GM19193 (cell line): Measurements from ENCODE around the gene SLX4IP.

Experiments
- POLR2A ChIP-seq: IDR thresholded peaks from 4 replicates; pipeline ENCODE4 v1.6.1; 2011; ENCODE audit not compliant: insufficient read depth, insufficient read length; ENCODE audit errors: extremely low read depth

Gene SLX4IP

DNA sequence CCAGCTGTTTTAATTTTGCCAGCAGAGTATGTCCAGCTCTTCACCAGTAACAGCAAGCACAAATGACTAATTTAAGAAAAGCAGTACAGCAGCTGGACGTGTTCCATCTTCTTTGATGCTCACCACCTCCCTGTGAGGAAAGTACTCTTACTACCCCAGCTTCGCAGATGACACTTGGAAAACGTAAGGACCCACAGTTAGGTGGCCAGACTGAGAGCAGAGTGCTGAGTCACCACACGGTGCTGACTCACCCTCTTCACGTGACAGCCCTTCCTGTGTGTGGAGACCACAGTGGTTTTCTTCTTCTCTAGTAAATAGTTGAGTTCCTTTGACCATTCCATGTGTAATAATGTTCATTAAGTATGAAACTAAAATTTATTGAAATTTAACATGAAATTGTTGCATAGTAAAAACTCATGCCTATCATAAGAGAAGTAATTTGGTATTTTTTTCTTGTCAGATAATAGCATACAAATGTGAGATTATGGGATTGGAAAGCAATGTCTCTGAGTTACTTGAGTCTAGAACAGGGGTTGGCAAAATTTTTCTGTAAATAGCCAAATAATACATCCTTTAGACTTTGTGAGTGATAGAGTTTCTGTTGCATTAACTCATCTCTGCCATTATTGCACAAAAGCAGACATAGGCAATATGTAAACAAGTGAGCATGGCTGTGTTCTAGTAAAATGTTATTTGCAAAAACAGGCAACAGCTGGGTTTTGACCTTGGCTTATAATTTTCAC is 76.6 kb downstream of the SLX4IP start:
- TF ChIP-seq POLR2A: no peak

DNA sequence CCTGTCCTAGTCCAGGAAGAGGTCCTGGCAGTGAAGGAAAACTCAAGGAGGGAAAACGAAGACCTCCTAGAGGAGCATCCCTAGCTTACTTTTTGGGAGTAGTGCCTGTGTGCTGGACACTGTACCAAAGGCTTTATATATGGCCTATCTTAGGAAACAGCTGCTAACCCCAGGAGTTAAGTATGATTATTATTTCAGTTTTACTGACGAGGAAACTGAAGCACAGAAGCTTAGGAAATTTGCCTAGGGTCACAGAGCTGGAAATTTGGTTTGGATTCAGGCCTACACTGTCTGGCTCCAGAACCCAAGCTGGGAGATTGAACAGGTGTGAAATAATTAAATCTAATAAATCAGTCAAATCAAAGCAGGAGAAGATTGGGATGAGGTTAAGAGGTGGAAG is 78.0 kb downstream of the SLX4IP start:
- TF ChIP-seq POLR2A: no peak

DNA sequence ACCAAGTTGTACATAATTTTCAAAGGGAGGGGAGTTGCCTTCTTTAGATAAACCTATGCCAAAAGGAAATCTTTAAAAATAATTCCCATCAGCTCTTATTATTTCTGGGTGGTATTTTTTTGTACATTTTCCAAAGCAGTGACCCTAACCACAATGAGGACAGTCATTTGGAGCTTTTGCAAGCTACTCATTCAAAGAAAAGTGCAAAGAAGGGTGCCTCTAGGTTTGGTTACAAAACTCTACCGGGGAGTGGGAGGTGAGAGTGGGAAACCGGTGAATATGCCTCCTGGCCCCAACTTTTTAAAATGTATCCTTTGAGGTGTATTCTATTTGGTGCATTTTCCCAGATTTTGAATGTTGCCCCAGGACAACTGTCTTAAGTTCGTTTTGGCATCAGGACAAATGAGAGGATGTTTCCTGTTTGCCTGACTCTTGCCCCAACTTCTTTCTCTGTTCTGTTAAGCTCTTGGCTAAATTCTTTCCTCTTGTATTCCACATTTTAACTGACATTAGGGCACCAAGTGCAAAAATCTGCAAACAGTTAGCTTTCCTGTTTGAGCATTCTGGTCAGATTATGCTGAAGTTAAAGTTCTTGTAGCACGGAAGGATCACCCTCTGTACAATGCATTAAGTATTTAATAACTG is 78.9 kb downstream of the SLX4IP start:
- TF ChIP-seq POLR2A: no peak

DNA sequence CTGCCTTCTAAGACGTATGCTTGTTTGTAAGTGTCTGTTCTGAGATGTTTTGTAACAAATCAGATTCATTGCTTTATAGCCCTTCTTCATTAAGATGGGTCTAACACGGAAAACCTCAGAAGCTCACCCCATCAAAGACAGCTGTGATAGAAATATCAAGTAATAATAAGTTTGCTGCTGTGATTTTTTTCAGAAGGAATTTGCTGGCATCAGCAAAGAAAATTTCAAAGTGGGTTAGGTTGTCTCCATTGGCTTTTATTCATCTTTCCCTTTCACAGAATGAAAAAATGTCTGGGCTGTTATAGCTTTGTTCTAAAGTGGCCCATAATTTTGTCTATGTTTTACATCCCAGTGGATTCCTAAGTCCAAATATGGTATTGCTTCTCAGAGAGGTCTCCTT is 81.4 kb downstream of the SLX4IP start:
- no peak for TF ChIP-seq POLR2A

DNA sequence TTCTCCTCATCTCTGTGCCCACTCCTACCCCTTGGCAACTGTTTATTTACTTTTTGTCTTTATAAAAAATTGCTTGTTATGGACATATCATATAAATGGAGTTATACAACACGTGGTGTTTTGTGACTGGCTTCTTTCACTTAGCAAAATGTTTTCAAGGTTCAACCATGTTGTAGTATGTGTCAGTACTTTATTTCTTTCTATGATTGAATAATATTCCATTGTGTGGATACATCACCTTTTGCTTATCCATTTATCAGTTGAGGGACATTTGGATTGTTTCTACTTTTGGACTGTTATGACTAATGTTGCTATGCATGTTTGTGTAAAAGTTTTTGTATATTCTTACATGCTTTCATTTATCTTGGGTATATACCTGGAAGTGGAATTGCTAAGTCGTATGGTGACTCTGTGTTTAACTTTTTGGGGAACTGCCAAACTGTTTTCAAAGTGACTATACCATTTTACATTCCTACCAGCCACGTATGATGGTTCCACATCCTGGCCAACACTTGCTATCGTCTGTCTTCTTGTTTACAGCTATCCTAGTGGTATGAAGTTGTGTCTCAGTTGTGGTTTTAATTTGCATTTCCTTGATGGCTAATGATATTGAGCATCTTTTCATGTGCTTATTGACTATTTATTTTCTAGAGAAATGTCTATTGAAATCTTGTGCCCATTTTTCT is 84.4 kb downstream of the SLX4IP start:
- no peak for TF ChIP-seq POLR2A

DNA sequence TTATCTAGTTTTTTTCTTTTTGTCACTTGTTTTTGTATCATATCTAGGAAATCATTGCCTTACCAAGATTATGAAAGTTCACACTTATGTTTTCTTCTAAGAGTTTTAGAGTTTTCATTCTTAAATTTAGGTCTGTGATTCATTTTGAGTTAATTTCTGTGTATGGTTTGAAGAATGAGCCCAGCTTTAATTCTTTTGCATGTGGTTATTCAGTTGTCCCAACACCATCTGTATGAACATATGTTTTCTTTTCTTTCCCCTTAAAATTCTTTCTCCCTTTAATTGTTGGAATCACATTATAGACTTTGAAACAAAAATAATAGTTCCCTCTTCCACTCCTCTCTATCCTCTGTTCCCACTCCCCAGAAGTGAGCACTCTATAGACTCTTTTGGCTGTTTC is 85.4 kb downstream of the SLX4IP start:
- TF ChIP-seq POLR2A: no peak

DNA sequence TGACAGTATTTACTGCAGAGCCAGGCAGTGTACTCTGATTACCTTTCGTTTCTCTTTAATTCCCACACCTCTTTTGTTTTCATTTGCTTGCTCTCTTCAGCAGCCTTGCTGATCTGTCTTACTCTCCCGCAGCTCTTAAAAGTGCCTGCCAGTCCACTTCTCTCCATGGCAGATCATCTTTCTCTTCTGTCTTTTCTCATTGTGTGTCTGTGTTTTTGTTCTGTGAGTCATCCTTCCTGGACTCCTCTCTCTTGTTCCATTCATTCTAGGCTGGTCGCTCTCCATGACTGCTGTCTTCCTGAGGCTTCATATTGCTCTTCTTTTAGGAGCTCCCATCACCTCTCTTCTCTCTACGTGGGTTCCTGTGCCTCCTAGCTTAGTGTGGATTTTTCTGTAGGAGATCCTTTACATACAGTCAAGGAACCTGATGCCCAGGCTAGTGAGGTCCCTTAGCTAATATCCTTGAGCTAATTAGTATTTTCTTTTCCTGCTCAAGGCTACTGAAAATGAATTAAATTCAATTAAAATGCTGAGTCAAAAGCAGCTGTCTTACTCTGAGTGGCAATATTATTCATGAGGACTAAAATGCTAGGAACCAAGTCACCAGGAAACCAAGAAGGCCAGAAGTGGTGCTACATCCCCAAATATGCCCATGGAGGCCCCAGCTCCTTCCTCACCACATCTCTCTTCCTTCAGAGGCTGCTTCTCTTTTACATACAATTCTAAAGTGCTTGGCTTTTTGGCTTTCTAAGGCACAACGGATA is 86.1 kb downstream of the SLX4IP start:
- TF ChIP-seq POLR2A: no peak

DNA sequence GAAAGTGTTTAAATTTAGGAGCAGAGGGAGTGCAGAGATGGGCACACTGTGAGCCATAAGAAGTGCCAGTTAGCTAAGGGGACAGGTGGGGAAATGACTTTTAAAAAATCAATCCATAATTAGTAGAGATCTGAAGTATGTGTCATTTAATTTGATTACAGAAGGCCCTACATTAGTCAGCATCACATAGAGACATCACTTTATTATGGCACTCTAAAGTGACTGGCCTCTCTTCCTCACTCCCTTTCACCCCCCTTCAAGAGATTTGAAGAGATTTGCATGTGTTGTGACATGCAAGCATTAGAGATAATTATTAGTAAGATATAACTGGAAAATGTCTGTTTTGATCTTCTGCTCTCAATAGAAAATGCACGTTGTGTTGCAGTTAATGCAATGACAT is 86.7 kb downstream of the SLX4IP start:
- no peak for TF ChIP-seq POLR2A

DNA sequence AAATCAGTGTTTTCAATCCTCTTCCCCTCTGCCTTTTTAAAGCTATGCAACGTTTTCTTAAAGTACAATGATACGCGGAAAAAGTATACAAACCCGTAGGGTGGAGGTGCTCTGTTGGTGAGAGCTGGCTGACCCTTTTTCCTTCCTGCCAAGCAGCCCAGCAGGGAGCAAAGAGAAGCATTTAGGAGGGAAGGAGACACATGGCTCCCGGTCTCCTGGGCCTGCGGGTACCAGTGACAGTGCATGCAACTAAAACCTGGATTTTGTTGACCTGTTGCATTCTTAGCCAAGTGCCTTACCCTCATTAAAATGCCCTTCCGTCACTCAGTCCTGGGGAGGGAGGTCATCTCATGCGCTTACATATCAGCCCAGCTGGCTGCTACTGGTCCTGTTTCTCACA is 87.2 kb downstream of the SLX4IP start:
- no peak for TF ChIP-seq POLR2A

DNA sequence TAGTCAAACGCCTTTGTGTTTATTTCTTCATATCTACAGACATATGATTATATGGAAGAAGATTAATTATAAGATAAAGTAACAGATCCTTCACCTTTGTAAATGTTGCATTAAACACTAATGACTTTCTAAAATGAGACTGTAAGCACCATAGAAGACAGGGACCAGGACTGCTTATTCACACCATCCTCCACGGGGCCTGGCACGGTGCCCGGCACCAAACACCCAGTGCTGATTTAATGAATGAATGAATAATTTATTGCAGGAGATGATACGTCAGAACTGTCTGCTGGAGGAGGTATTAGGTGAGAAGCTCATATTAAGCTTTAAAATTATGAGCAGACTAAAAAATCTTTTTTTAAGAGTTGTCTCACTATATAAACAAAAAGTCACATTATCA is 88.3 kb downstream of the SLX4IP start:
- no peak for TF ChIP-seq POLR2A

DNA sequence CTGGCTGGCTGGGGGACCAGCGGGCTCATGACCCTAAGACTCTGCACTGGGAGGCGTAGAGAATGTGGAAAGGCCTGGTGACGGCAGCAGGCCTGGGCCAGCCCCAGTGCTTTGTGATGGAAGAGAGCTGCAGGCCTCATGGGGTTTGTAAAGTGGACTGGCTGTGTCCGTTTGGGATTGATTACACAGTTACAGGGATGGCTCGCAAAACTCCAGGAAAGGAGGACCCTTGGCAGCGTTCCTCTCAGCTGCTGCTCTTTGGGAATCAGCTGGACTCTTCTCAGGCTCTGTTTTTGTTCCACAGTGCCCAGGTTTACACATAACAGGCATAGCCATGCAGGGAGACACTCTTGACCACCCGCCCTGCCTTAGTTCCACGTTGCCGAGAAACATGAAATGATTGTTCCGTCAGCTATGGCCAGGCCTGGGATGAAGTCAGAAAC is 89.0 kb downstream of the SLX4IP start:
- TF ChIP-seq POLR2A: no peak

DNA sequence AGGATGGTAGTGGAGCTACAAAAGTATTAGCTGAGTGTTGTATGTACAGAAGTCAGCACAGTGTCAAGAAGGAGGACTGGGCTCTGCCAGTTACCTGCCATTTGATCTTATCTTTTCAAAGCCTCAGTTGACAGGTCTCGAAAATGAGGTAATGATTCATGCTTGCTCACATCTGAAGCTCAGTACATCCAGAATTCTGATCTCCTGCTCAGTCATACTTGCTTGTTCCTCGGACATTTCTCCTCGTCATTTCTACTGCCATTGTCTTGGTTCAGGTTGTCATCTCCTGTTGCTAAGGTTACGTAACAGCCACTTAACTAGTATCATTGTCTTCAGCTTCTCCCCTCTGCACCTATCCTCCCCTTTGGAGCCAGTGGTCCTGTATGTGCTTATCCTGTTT is 89.5 kb downstream of the SLX4IP start:
- TF ChIP-seq POLR2A: no peak

DNA sequence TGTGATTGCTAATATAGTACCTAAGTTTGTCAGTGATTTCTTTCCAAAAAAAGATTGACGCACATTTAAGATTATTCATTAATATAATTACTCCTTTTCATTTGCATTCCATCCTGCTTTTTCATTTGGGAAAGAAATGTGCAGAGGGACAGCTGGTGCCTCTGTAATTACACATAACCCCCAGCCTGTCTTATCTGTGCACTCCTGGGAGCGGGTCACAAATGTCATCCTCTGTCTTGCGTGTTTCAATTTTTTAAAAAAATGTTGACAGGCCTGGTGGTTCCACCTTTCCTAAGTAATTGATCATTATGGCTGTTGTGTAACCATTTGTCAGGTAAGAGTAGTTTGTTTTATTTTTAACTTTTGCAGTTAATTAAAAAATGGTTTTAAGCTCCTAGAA is 92.7 kb downstream of the SLX4IP start:
- no peak for TF ChIP-seq POLR2A

DNA sequence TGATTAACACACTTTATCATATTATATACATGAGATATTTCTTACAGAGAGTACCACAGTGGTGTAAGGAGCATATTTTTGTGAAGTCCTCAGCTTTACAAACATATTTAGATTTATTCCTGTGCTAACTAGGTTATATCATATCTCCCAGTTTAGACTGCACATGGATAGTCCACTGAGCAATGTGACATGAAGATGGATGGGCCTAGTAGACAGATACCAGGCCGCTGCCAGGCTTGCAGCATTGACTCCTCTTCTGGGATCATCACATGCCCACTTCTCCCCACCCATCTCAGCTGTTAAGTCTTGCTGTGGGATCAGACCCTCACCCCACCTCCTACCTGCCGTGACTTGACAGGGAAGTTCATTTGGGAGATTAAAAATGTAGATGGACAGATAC is 95.8 kb downstream of the SLX4IP start:
- TF ChIP-seq POLR2A: no peak

DNA sequence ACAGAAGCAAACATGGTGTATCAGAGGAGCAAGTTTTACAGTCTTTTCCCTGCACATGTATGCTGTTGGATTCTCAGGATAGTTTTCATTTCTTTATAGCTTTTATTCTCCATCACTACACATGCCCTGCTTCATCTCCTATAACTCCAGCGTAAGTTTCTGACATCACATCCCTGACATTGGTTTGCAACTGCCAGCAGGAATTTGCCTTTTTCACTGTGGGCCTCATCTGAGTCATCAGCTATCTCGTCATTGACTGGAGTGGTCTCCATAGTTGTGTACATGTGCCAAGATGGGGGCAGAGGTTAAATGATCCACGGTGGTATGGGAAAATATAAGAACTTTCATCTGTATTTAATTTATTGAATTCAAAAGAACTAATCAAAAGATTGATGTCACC is 96.7 kb downstream of the SLX4IP start:
- no peak for TF ChIP-seq POLR2A
